CD4-positive, alpha-beta memory T cell (primary cell): ENCODE results near the gene SLC6A16. TPM values are rescaled to one million over a fixed set of nuclear protein-coding genes. Genes with fewer than 3 reads are reported as not detected.
A peak's percentile ranks its signal among the peaks of the same experiment; 100 is the strongest.

Experiments
- CTCF ChIA-PET: fragments of 350-600 bp; sonication (Branson Sonifier 250); formaldehyde crosslinking; loops from one replicate; lab custom pipeline; 2021; ENCODE audit warnings: inconsistent platforms; ENCODE audit not compliant: partially characterized antibody; lab: Charles Lee
- POLR2A ChIA-PET: fragments of 350-600 bp; sonication (Branson Sonifier 250); formaldehyde crosslinking; loops from one replicate; lab custom pipeline; 2021; ENCODE audit not compliant: partially characterized antibody; lab: Charles Lee
- DNase-seq, 5 donors: peaks; one replicate each; pipeline versions ENCODE4 v3.0.0 to v3.0.0-alpha.2; 2020 to 2022; ENCODE audit warnings: mixed read lengths in 1 of 5
- H3K27ac ChIP-seq: one replicate; pipeline ENCODE4 v1.7.0; 2013; ENCODE audit warnings: low read depth, low read length
- H3K27me3 ChIP-seq: 2 replicates; pipeline ENCODE4 v1.7.0; 2013; ENCODE audit warnings: mild to moderate bottlenecking, low read length, moderate library complexity; ENCODE audit not compliant: insufficient read depth
- H3K36me3 ChIP-seq: 2 replicates; pipeline ENCODE4 v1.7.0; 2013; ENCODE audit warnings: mild to moderate bottlenecking, low read length, moderate library complexity; ENCODE audit not compliant: insufficient read depth
- H3K4me1 ChIP-seq: 2 replicates; pipeline ENCODE4 v1.7.0; 2013; ENCODE audit warnings: mild to moderate bottlenecking, low read length, moderate library complexity; ENCODE audit not compliant: insufficient read depth
- H3K4me3 ChIP-seq, 2 donors: one replicate each; pipeline ENCODE4 v1.7.0; 2013; ENCODE audit warnings: low read length in 2 of 2, mild to moderate bottlenecking in 1 of 2
- H3K9me3 ChIP-seq, 2 donors: one replicate each; pipeline ENCODE4 v1.7.0; 2013; ENCODE audit warnings: low read length in 2 of 2, control low read depth in 1 of 2; ENCODE audit not compliant: control insufficient read depth in 1 of 2
- H3K27ac Mint-ChIP-seq, 7 donors: one replicate each; pipeline ENCODE4 v1.8.0; 2020 to 2021; ENCODE audit warnings: mixed read lengths in 7 of 7, mild to moderate bottlenecking in 6 of 7, inconsistent platforms in 3 of 7, moderate library complexity in 3 of 7
- H3K27me3 Mint-ChIP-seq, 2 donors: one replicate each; pipeline ENCODE4 v1.8.0; 2020 to 2021; ENCODE audit warnings: mixed read lengths in 2 of 2
- H3K36me3 Mint-ChIP-seq, 2 donors: one replicate each; pipeline ENCODE4 v1.8.0; 2020 to 2021; ENCODE audit warnings: mixed read lengths in 2 of 2, inconsistent platforms in 1 of 2, mild to moderate bottlenecking in 1 of 2
- H3K4me1 Mint-ChIP-seq, 4 donors: one replicate each; pipeline ENCODE4 v1.8.0; 2020 to 2021; ENCODE audit warnings: mixed read lengths in 4 of 4, mild to moderate bottlenecking in 1 of 4
- H3K4me3 Mint-ChIP-seq, 8 donors: one replicate each; pipeline ENCODE4 v1.8.0; 2020 to 2021; ENCODE audit warnings: mixed read lengths in 8 of 8, mild to moderate bottlenecking in 7 of 8, moderate library complexity in 6 of 8, inconsistent platforms in 3 of 8
- H3K9me3 Mint-ChIP-seq, 8 donors: one replicate each; pipeline ENCODE4 v1.8.0; 2020 to 2021; ENCODE audit warnings: mixed read lengths in 8 of 8, mild to moderate bottlenecking in 5 of 8, inconsistent platforms in 3 of 8, moderate library complexity in 1 of 8
- intact Hi-C: fragments of 100-400 bp; cut with micrococcal nuclease; formaldehyde crosslinking; loops from one replicate; pipeline ENCODE4 v1.15.1; 2023
- polyA plus RNA-seq, 2 donors: library from polyadenylated mRNA; unstranded; fragments of 300-500 nt; fragmentation: Illumina TruSeq; gene quantifications; one replicate each; pipeline ENCODE4 v1.2.3, GENCODE V29; 2021
- total RNA-seq, 2 experiments: library from RNA; stranded (reverse); gene quantifications; one replicate each; pipeline ENCODE4 v1.2.3, GENCODE V29; 2021

The SLC6A16 gene
- total and polyA plus RNA-seq, 4 experiments from 2014 or later, result 1.1 to 5.1 (median 3.0) TPM

- no peak overlapping the region for H3K27ac ChIP-seq
- DNase-seq, result no peak
- H3K4me1 Mint-ChIP-seq, result peaks cover 34 to 59% (median 42%) of the 10 kb centered on the region in 4 donors
Measured at GRCh38 chr19:49338691-49339300, 13.8 kb upstream of the SLC6A16 start.

GRCh38 chr19:49338023-49338677, 13.2 kb upstream of the SLC6A16 start:
- H3K27ac Mint-ChIP-seq, result peak overlapping the region in 4 of 7 donors; percentile 29 to 47 (median 42)
- H3K27me3 ChIP-seq, result no peaks in the 10 kb centered on the region
- CTCF ChIA-PET, result interaction anchor here (1.0 to 1.5 kb wide), 3 partner anchors 37 to 111 kb away, joined by 3 to 4 read pairs (median 4); no protein-coding TSS in a partner anchor
- H3K36me3 Mint-ChIP-seq, result peaks cover 33 to 50% of the 10 kb centered on the region in 2 donors
- DNase-seq, result no peak
- H3K9me3 ChIP-seq, result no peaks in the 10 kb centered on the region
- peaks cover 54% of the 10 kb centered on the region for H3K4me1 ChIP-seq
- POLR2A ChIA-PET, result no interaction called here
- H3K27me3 Mint-ChIP-seq, result no peaks in the 10 kb centered on the region
- intact Hi-C loops, result no loop called here
- H3K36me3 ChIP-seq, result peaks cover 7% of the 10 kb centered on the region
- peak overlapping the region in 2 of 8 donors; percentile 30 to 46 for H3K4me3 Mint-ChIP-seq
- no peak overlapping the region for H3K4me3 ChIP-seq
- H3K4me1 Mint-ChIP-seq, result peaks cover 40 to 65% (median 48%) of the 10 kb centered on the region in 4 donors
- no peak overlapping the region for H3K27ac ChIP-seq
- H3K9me3 Mint-ChIP-seq, result no peaks in the 10 kb centered on the region

More at GRCh38 chr19:49338691-49339300, 13.8 kb upstream of the SLC6A16 start:
- Histone ChIP-seq H3K27me3 (no peaks in the 10 kb centered on the region), H3K4me1 (peaks cover 47% of the 10 kb centered on the region), H3K4me3 (no peak overlapping the region), H3K9me3 (no peaks in the 10 kb centered on the region), H3K36me3 (peaks cover 7% of the 10 kb centered on the region)
- Mint-ChIP-seq H3K27ac (peak overlapping the region in 3 of 7 donors; percentile 19 to 44 (median 39)), H3K36me3 (peaks cover 33 to 48% of the 10 kb centered on the region in 2 donors), H3K4me3 (peak overlapping the region in 3 of 8 donors; percentile 20 to 35 (median 30)), H3K27me3 (no peaks in the 10 kb centered on the region), H3K9me3 (no peaks in the 10 kb centered on the region)
- intact Hi-C loops, result no loop called here
- POLR2A ChIA-PET, result no interaction called here
- CTCF ChIA-PET, result no interaction called here

- Mint-ChIP-seq H3K4me1 (peaks cover 38 to 66% (median 51%) of the 10 kb centered on the region in 4 donors), H3K36me3 (peaks cover 33 to 45% of the 10 kb centered on the region in 2 donors), H3K27ac (peak overlapping the region in 6 of 7 donors; percentile 61 to 95 (median 80)), H3K9me3 (no peaks in the 10 kb centered on the region), H3K27me3 (no peaks in the 10 kb centered on the region), H3K4me3 (peak overlapping the region; percentile 32 to 100 (median 62))
- ChIA-PET CTCF (interaction anchor here (1.0 to 1.5 kb wide), 4 partner anchors 36 to 111 kb away, joined by 3 to 4 read pairs (median 4); no protein-coding TSS in a partner anchor), POLR2A (interaction anchor here (1.5 kb wide), 1 partner anchor 9 kb away, joined by 4 read pairs; no protein-coding TSS in a partner anchor)
- no peak for DNase-seq
- Histone ChIP-seq H3K27ac (peak overlapping the region; percentile 38), H3K4me3 (no peak overlapping the region), H3K36me3 (peaks cover 7% of the 10 kb centered on the region), H3K9me3 (no peaks in the 10 kb centered on the region), H3K4me1 (peaks cover 61% of the 10 kb centered on the region), H3K27me3 (no peaks in the 10 kb centered on the region)
- intact Hi-C loops, result no loop called here
Measured at GRCh38 chr19:49337267-49338022, 12.5 kb upstream of the SLC6A16 start.

- Histone ChIP-seq H3K9me3 (no peaks in the 10 kb centered on the region), H3K36me3 (peaks cover 7% of the 10 kb centered on the region), H3K4me3 (peak overlapping the region in 1 of 2 donors; percentile 82), H3K27ac (peak overlapping the region; percentile 38), H3K27me3 (no peaks in the 10 kb centered on the region), H3K4me1 (peaks cover 68% of the 10 kb centered on the region)
- Mint-ChIP-seq H3K36me3 (peaks cover 34 to 47% of the 10 kb centered on the region in 2 donors), H3K4me3 (peak overlapping the region; percentile 98 to 100 (median 100)), H3K4me1 (peaks cover 43 to 74% (median 58%) of the 10 kb centered on the region in 4 donors), H3K9me3 (no peaks in the 10 kb centered on the region), H3K27me3 (no peaks in the 10 kb centered on the region), H3K27ac (peak overlapping the region; percentile 29 to 100 (median 95))
- intact Hi-C loops, result no loop called here
- ChIA-PET POLR2A (interaction anchor here (1.5 kb wide), 1 partner anchor 8 kb away, joined by 4 read pairs; no protein-coding TSS in a partner anchor), CTCF (interaction anchor here (0.8 to 1.5 kb wide), 5 partner anchors 9 to 110 kb away, joined by 3 to 4 read pairs (median 4); no protein-coding TSS in a partner anchor)
- no peak for DNase-seq
Measured at GRCh38 chr19:49336482-49337266, 11.7 kb upstream of the SLC6A16 start.

- H3K36me3 Mint-ChIP-seq, result peaks cover 37 to 53% of the 10 kb centered on the region in 2 donors
Measured at GRCh38 chr19:49335784-49336481, 10.9 kb upstream of the SLC6A16 start.

More at GRCh38 chr19:49335784-49336481, 10.9 kb upstream of the SLC6A16 start:
- Mint-ChIP-seq H3K27me3 (no peaks in the 10 kb centered on the region), H3K9me3 (no peaks in the 10 kb centered on the region), H3K27ac (peak overlapping the region; percentile 95 to 100 (median 99)), H3K4me3 (peak overlapping the region; percentile 98 to 100 (median 100)), H3K4me1 (peaks cover 46 to 81% (median 63%) of the 10 kb centered on the region in 4 donors)
- Histone ChIP-seq H3K27me3 (no peaks in the 10 kb centered on the region), H3K4me3 (peak overlapping the region; percentile 82 to 97), H3K27ac (peak overlapping the region; percentile 86), H3K9me3 (no peaks in the 10 kb centered on the region), H3K36me3 (peaks cover 7% of the 10 kb centered on the region), H3K4me1 (peaks cover 76% of the 10 kb centered on the region)
- ChIA-PET POLR2A (interaction anchor here (0.7 to 2.8 kb wide), 14 partner anchors 8 to 160 kb away, joined by 3 to 10 read pairs (median 4); partner anchors contain the start of genes DKKL1, KASH5, PIH1D1 and RPS11), CTCF (interaction anchor here (0.8 to 1.6 kb wide), 4 partner anchors 8 to 138 kb away, joined by 3 to 4 read pairs (median 3); partner anchors contain the start of gene FLT3LG)
- intact Hi-C loops, result loop anchor here (1.0 to 2.0 kb wide), 2 partner anchors 27 to 107 kb away; partner anchors contain the start of genes DKKL1 and TEAD2
- DNase-seq, result peak in 4 of 5 donors; percentile 34 to 70 (median 42)
